GM18507 (cell line): Measurements from ENCODE around the gene HIVEP1.

Experiments used
- DNase-seq: peaks from one replicate; pipeline ENCODE4 v3.0.0; 2011; ENCODE audit warnings: low read depth; ENCODE audit not compliant: insufficient read length; ENCODE audit errors: extremely low spot score
- FAIRE-seq: peaks from 2 replicates; lab custom pipeline; 2011; peaks lifted over from hg19 to GRCh38; lab: Jason Lieb, UNC

Gene HIVEP1

DNA sequence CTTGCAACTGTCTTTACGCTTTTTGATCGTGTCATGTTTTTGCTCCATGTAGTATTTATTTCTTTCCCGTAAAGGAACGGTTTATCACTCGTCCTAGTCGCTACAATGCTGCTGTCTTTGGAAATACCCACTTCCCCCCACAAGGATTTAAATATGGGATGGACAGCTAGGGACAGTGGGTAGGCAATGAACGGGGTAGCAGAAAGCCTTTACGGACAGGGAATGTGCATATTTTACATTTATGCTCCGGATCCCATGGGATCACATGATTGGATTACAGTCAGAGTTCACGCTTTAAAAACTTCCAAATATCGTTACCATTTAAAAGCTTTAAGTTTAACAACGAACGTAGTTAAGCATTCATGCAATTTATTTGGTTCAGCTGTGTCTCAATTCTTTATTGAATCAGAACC is 1.2 kb downstream of the HIVEP1 start:
- DNase-seq (no peak), FAIRE-seq (no peak)

DNA sequence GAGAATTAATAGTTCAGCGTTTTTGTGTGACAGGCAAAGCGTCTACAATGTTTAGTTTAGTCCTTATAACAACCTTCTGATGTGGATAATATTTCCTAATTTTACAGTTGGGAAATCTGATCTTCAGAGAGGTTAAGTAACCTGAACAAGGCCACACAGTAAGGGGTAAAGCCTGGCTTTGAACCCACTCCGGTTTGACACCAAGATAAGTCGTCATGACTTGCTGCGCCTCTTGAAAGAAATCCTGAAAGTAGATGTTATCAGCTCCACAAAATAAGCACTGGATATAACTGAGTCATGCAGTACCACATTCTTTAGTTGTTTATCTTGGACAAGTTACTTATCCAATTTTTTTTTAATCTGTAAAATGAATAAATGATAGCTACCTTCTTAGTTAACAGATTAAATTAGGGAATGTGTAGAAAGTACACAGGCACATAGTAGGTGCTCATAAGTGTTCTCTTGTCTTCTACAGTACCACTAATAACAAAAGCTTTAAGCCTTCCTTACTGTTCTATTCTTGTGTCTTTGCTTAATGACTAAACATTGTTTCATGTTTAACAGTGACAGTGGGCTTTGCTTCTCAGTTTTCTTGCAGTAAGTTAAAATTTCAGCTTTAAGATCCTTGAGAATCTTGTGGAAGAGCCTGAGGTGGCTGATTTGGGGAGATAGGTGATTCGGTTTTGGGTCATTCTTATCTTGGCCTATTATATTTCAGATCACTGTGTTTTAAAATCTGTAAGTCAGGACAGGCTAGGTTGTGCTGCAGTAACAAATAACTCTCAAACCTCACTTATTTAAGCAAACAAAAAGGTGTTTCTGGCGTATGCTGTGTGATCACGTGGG is 2.1 kb downstream of the HIVEP1 start:
- peak; percentile 18 for FAIRE-seq
- DNase-seq = no peak

DNA sequence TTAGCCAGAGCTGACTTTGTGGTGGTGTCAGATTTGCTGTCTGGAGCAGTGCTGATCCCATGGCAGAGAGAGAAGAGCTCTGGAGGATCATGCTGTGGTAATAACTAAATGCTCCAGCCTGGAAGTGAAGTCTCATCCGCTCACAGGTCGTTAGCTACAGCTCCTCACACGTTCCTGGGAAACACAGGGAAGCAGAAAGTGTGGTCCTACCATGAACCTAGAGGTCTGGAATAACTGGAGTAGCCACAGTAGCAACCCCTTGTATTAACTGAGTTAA is 2.7 kb downstream of the HIVEP1 start:
- FAIRE-seq (no peak), DNase-seq (no peak)

DNA sequence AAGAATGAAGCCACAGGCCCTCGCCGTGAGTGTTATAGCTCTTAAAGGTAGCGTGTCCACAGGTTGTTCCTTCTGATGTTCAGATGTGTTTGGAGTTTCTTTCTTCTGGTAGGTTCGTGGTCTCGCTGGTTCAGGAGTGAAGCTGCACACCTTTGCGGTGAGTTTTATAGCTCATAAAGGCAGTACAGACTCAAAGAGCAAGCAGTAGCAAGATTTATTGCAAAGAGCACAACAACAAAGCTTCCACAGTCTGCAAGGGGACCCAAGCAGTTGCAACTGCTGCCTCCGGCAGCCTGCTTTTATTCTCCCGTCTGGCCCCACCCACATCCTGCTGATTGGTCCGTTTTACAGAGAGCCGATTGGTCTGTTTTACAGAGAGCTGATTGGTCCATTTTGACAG is 5.2 kb downstream of the HIVEP1 start:
- FAIRE-seq (no peak), DNase-seq (no peak)

DNA sequence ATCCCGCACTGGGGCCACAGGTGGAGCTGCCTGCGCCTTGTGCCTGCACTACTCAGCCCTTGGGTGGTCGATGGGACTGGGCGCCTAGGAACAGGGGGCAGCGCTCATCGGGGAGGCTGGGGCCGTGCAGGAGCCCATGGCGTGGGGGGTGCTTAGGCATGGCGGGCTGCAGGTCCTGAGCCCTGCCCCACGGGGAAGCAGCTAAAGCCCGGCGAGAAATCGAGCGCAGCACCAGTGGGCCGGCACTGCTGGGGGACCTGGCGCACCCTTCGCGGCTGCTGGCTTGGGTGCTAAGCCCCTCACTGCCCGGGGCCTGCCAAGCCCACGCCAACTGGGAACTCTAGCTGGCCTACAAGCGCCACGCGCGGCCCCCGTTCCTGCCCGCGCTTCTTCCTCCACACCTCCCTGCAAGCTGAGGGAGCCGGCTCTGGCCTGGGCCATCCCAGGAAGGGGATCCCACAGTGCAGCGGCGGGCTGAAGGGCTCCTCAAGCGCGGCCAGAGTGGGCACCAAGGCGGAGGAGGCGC is 5.8 kb downstream of the HIVEP1 start:
- FAIRE-seq = no peak
- no peak for DNase-seq

DNA sequence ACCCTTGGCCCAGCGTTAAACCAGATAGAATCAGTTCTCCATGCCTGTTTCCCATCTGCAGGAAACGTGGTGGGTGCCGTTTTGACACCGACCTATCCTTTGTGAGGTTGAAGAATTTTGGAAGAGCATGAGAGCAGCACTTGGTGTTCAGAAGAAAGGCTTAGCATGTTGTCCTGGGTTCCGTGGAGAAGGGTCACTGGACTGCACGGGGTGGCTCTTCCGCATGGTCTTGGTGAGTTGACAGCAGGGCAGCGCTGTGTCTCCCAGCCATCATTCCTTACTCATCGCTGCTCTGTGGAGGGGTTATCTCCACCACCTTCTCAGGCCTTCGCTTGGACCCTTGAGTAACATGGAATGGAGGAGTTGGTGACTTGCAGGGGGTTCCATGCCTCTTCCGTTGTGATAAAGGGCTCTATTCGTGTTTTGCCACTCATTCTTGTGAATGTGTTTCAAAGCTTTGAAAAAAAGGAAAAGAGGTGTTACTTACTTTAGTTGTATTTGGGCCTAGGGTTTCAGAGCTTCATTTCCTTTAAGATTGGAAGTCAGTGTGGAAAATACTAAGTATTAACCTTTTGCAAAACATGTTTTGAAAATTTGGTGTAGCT is 8.2 kb downstream of the HIVEP1 start:
- DNase-seq (no peak), FAIRE-seq (no peak)

DNA sequence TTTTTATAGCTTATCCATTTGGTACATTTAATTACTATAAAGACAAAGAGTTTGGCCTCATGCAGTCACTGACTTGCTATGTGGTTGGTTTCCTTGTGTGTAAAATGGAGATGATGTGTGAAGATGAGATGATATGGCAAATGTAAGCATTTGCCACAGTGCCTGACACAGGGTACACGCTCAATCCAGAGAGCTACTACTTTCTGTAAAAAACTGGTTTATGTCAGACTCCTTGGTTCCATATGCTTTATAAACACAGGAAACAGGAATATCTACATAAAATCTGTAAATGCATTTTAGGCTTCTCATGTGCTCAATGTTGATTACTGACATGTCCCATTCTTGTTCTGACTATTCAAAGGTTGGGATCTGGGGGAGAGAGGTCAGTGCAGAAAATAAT is 10.4 kb downstream of the HIVEP1 start:
- no peak for FAIRE-seq
- no peak for DNase-seq

DNA sequence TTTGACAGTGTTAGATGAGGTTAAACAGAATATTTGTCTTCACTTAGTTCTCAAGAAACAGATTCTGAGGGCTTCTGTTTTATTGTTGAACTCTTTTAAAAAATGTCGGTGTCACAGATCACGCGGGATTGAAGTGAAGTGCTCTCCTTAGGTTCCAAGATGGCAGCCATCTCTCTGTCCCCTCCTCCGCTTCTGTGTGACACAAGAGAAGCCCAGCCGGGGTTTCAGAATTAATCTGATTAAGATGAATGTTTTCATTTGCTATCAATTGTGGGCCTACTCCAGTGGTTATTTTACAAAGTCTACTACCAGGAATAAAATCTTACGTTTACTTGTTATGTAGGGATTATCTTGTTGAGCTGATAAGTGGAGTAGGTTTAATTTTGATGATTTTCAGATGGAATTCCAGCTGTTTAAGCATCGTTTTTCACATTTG is 10.9 kb downstream of the HIVEP1 start:
- FAIRE-seq (no peak), DNase-seq (no peak)

DNA sequence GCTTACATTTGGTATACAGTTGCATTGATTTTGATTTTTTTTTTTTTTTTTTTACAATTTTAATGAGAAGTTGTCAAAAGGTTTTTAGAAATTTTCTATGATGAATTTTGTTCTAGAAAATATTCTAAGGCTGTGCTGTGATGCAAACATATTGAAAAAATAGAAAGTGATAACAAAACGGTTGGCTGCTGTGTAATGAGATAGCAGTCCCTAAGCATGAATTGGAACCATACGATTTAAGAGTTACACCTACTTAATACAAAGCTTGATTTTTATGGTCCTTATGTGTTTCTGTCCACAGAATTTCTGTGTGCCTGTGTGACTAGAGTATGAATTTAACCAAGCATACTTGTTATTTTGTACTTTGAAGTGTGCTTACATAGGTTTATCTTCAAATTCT is 12.1 kb downstream of the HIVEP1 start:
- DNase-seq (no peak), FAIRE-seq (no peak)

DNA sequence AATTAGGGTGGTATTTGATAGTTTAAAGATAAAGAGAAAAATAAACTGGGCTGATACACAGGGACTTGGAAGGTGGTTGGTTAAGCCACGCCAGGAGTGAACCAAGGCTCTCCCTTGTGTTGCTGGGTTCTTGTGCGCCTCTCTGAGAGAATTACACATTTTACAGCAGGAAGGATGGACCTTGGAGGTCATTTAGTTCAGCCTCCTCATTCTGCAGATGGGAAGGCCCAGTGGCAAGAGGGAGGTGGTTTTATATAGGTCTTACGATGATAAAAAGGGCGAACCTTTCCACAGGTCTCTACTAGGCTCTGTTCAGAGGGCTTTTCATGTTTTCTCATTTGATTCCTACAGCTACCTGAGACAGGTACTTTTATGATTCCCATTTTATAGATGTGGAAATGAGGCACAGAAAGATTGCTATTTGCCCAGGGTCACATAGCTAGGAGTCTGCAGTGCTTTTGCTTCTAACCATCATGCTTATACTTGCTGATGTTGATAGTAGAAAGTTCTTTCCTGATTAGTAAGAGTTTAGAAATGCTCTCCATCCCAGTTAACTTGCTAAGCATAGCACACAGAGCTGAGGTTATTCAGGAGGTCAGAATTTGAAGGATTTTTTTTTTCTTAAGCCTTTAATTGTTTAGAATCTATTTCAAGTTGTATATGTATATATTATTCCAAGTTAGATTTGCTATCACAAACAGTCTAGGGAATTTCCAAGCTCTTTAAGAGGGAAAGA is 12.8 kb downstream of the HIVEP1 start:
- FAIRE-seq (no peak), DNase-seq (no peak)

DNA sequence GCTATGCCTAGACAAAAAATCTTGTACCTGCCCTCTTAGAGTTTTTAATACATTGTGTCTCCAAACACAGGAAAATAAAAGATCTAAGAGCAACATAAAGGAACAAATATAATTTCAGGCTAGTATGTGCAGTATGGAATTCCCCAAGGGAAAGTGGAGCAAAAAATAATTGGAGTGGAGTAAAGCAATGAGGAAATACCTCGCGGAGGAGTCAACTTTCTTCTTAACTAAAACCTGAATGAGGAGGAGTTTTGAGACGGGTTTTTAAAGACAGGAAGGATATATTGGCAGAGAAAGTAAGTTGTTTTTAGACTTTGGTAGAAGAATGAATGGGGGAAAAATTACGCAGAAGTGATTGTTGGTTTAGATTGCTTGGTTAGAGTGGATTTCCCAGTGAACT is 14.0 kb downstream of the HIVEP1 start:
- no peak for DNase-seq
- FAIRE-seq = no peak

DNA sequence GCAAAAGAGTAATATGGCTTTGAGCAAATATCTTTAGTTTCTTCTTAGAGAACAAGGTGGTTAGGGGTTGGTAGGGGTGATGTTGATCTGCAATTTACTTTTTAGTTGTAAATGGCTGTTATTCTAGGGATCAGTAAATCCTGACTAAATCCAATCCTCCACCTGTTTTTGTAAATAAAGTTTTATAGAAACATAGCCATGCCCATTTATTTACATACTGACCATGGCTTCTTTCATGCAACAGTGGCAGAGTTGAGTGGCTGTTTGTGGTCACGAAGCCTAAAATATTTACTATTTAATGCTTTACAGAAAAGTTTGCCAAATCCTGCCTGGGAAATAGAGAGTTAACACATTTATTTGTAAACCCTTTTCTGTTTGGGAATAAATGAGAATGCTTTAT is 14.7 kb downstream of the HIVEP1 start:
- no peak for DNase-seq
- no peak for FAIRE-seq

DNA sequence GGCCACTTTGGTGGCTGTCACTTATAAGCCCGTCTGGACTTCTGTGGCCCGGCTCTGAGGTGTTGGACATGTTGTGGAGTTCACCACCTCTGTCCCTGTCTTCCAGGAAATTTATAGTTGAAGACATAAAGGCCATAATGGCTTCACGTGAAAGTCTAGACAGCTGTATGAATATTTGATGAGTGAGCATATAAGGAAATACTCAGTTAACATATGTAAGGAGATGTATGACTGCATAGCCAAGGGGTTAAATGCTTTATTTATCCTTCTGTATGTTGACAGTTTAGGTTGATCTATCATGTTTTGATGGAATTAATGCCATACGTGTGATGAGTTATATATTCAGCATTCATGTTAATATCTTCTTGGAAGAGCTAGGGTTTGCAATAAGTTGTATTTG is 16.1 kb downstream of the HIVEP1 start:
- FAIRE-seq (no peak), DNase-seq (no peak)

DNA sequence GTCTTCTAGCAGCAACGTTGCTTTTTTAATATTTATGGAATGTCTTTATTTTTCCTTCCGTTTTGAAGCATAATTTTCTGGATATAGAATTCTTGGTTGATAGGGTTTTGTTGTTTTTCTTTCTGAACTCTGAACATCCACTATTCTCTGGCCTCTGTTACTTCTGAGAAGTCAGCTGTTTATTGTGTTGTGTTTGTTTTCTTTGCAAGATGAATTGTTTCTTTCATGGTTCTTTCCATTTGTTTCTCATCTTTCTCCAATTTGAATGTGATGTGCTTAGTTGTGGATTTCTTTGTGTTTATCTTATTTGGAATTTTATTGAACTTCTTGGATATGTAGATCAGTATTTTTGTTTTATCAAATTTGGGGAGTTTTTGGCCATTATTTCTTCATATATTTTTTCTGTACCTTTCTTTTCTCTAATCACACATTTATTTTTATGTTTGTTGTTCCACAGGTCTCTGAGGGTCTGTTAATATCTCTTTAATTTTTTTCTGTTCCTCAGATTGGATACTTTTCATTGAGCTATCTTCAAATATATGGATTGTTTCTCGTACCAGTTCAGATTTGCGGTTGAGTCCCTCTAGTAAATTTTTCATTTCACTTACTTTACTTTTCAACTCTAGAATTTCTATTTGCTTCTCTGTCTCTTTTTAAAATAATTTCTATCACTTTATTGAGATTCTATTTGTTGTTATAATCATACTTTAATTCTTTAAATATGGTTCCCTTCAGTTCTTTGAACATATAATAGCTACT is 18.0 kb downstream of the HIVEP1 start:
- FAIRE-seq (no peak), DNase-seq (no peak)

DNA sequence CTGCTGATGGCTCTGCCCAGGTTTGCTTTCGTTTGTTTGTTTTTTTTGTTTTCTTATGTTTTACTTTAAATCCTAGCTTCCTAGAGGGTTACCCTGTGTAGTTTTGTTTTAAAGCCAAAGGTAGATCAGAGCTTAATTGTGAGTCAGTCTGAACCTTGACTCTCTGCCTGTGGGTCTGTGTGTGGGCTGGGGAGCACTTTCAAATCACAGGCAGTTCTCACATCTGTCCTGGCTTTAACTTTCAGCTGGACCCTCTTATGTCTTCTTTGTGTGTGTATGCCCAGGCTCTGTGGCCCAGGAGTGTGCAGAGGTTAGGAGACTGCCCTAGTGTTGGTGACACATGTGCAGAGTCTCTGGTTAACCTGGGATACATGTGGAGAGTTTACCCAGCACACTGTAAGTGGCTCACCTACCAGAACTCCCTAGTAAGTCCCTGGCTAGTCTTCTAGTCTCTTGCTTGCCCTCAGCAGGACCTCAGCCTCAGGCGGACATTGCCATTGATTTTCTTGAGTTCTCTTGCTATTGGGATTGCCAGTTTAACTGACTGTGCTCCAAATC is 19.0 kb downstream of the HIVEP1 start:
- FAIRE-seq = no peak
- no peak for DNase-seq

DNA sequence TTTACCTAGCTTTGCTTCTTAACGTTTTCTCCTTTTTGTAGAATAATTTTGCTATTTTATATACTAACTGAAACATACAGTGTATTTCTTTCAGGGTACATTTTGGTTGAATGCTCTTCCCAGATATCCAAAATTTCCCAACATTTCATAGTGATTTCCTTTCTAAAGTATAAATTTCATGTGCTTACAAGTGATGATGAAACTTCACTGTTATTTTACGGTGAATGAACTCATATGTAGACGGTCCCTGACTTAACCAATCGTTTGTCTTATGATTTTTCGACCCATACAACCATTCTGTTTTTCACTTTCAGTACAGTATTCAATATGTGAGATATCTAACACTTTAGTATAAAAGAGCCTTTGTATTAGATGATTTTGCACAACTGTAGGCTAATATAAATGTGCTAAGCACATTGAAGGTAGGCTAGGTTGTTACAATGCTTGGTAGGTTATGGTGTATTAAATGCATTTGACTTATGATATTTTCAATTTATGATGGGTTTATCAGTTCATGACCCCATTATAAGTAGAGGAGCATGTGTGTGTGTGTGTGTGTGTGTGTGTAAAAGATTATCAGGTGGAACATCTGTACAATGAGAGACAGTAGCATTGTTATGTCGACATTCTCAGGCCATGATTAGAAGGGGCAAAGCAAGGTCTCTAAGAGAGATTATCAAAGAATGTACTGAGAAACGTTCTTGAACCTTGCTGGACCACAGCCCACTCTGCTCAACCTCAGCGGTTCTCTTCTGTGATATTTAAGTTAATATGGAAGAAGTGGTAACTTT is 20.9 kb downstream of the HIVEP1 start:
- no peak for FAIRE-seq
- DNase-seq = no peak

DNA sequence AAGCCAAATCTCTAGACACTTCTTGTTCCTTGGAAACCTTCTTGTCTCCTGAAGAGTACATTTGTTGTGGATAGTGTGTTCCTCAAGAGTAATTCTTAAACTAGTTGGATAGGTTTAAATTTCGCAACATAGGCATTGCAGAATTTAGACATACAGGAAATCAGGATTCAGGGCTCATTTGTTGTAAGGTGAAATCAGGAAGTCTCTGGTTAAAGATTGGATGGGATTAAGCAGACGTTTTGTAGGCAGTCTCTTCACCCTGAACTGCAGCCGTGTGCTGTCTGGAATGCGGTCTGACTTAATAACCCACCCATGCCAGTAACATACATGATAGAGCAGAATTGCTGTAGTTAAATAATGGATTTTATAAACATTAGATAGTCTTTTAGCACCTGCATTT is 21.7 kb downstream of the HIVEP1 start:
- FAIRE-seq = no peak
- no peak for DNase-seq

DNA sequence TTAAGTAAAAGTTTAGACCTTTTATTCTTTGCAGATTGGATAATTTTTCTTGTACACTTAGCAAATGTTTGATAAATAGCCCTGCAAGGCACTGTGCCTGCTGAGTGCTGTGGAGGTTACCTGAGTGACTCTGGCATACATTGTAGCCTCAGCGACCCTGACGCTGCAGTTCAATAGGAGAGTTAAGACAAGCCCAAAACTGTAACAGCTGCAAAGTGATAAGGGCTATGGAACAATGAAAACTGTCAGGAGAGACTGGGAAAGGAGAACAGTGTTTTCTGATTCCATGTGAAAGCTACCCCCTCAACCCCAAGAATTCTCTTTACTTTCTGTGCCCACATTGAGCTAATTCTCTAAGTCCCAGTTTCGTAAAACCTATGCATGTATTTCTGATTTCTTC is 22.2 kb downstream of the HIVEP1 start:
- no peak for FAIRE-seq
- no peak for DNase-seq

DNA sequence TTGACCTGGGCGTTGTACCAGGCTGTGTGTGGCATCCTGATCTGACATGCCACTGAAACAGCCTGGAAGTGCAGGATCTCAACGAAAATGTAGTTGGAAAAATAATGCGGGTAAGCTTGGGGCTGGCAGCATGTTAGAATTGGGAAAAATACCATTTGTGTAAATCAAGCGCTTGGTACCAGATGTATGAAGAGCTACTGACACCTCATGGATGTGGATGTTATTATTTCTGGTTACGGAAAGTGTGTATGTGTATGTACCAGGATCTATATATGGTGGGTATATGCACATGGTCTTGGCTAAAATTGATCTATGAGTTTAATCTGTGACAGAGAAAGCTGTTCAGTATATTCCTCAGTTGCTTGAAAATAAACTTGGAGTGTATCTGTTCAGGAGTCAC is 22.7 kb downstream of the HIVEP1 start:
- no peak for DNase-seq
- FAIRE-seq = no peak
